ENCODE measurements around the gene GAB2. TPM values are rescaled to one million over a fixed set of nuclear protein-coding genes. Genes with fewer than 3 reads are reported as not detected.

The GAB2 gene
- total RNA-seq, 1 donor from 2014 or later: 65.8 TPM

- Histone ChIP-seq H3K27ac (no peak overlapping the region), H3K4me1 (peaks cover 4% of the 10 kb centered on the region), H3K27me3 (no peaks in the 10 kb centered on the region), H3K9me3 (no peaks in the 10 kb centered on the region), H3K36me3 (no peaks in the 10 kb centered on the region), H3K4me3 (no peak overlapping the region)
- TF ChIP-seq CTCF (IDR thresholded peaks at IDR 0.05): no peak
- DNase-seq (no peak), ATAC-seq (no peak)
- intact Hi-C loops (cut with DNase I): no loop called here
Observed at GRCh38 chr11:78199015-78199652, 218.5 kb downstream of the GAB2 start.

- no peaks in the 10 kb centered on the region for H3K36me3 ChIP-seq
- no peaks in the 10 kb centered on the region for H3K27me3 ChIP-seq
- ATAC-seq: no peak
- no peaks in the 10 kb centered on the region for H3K4me1 ChIP-seq
- no peak for DNase-seq
- no peak overlapping the region for H3K4me3 ChIP-seq
- H3K9me3 ChIP-seq: no peaks in the 10 kb centered on the region
- H3K27ac ChIP-seq: no peak overlapping the region
- intact Hi-C loops (cut with DNase I): no loop called here
- TF ChIP-seq CTCF (IDR thresholded peaks at IDR 0.05): no peak
Observed at GRCh38 chr11:78197816-78198215, 219.8 kb downstream of the GAB2 start.

- intact Hi-C loops (cut with DNase I): no loop called here
- ATAC-seq (no peak), DNase-seq (no peak)
- no peaks in the 10 kb centered on the region for H3K27me3 ChIP-seq
- H3K4me3 ChIP-seq: no peak overlapping the region
- no peak overlapping the region for H3K27ac ChIP-seq
- H3K4me1 ChIP-seq: peaks cover 7% of the 10 kb centered on the region
- no peaks in the 10 kb centered on the region for H3K9me3 ChIP-seq
- TF ChIP-seq CTCF (IDR thresholded peaks at IDR 0.05): no peak
- H3K36me3 ChIP-seq: no peaks in the 10 kb centered on the region
Observed at GRCh38 chr11:78196661-78197091, 220.9 kb downstream of the GAB2 start.

DNA sequence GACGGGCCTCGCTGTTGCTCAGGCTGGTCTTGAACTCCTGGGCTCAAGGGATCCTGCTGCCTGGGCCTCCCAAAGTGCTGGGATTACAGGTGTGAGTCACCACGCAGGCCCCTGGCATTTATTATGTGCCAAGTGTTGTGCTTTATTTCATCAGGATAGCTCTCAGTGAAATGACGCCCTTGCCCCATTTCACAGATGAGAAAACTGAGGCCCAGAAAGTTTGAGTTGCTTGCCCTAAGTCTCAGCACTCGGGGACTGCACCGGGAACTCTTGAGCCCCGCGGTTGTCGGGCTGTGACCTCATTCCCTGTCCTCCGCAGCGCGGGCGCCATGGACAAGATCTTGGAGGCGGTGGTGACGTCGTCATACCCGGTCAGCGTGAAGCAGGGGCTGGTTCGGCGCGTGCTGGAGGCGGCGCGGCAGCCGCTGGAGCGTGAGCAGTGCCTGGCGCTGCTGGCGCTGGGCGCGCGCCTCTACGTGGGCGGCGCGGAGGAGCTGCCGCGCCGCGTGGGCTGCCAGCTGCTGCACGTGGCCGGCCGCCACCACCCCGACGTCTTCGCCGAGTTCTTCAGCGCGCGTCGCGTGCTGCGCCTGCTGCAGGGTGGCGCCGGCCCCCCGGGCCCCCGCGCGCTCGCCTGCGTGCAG is 221.6 kb downstream of the GAB2 start:
- intact Hi-C loops (cut with DNase I): no loop called here
- H3K27ac ChIP-seq: no peak overlapping the region
- no peak for DNase-seq

GRCh38 chr11:78194490-78194889 is 223.1 kb downstream of the GAB2 start:
- Histone ChIP-seq H3K27me3 (no peaks in the 10 kb centered on the region), H3K27ac (no peak overlapping the region), H3K9me3 (no peaks in the 10 kb centered on the region), H3K4me1 (peaks cover 14% of the 10 kb centered on the region), H3K4me3 (no peak overlapping the region), H3K36me3 (no peaks in the 10 kb centered on the region)
- TF ChIP-seq CTCF (IDR thresholded peaks at IDR 0.05): no peak
- no peak for DNase-seq
- ATAC-seq: no peak
- intact Hi-C loops (cut with DNase I): no loop called here

More for the DNA sequence above, 221.6 kb downstream of the GAB2 start:
- no peaks in the 10 kb centered on the region for H3K9me3 ChIP-seq
- no peak overlapping the region for H3K4me3 ChIP-seq
- no peak for ATAC-seq
- no peak for TF ChIP-seq CTCF (IDR thresholded peaks at IDR 0.05)
- H3K36me3 ChIP-seq: no peaks in the 10 kb centered on the region
- H3K27me3 ChIP-seq: no peaks in the 10 kb centered on the region
- peaks cover 7% of the 10 kb centered on the region for H3K4me1 ChIP-seq

Data from upper lobe of right lung (tissue), 1 donor.